Fibroblast of villous mesenchyme (primary cell): ENCODE results near the gene COLQ. TPM values are rescaled to one million over a fixed set of nuclear protein-coding genes. Genes with fewer than 3 reads are reported as not detected.

ENCODE experiments used
- DNase-seq: peaks from one replicate; pipeline ENCODE4 v3.0.0-alpha.2; 2010; ENCODE audit warnings: low read depth
- H3K4me3 ChIP-seq: 2 replicates; pipeline ENCODE4 v1.5.1; 2011; ENCODE audit warnings: low read depth, mild to moderate bottlenecking, low read length
- total RNA-seq: library from RNA; depleted of rRNA; stranded (reverse); fragments of >200 nt; gene quantifications from 2 replicates; pipeline ENCODE4 v1.2.3, GENCODE V29; 2012
- TF ChIP-seq, protein P1 (sequence below): IDR thresholded peaks from 2 replicates; pipeline ENCODE4 v1.5.1; 2012; ENCODE audit warnings: low read depth, mild to moderate bottlenecking, low read length; ENCODE audit not compliant: insufficient read depth

Gene COLQ
- total RNA-seq, 1 donor, result 0.43 TPM

DNA sequence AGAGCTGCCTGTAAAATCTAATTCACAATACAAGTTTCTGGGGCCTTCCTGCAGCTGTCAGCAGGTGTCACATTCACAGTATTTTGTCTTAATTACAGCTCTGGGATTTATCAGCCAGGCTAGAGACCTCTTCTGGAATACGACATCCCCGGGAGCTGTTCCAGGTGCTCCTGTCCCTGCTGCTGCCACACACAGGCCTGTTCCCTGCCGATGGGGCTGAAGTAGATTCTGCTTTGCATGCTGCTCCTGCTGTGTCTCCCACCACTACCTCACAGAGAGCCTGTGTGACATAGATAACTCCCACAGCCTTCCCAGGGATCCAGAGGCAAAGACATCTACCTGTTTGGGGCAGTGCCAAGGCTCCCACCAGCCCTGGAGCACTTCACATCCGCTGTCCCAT is 20.4 kb downstream of the COLQ start:
- TF ChIP-seq, protein P1, sequence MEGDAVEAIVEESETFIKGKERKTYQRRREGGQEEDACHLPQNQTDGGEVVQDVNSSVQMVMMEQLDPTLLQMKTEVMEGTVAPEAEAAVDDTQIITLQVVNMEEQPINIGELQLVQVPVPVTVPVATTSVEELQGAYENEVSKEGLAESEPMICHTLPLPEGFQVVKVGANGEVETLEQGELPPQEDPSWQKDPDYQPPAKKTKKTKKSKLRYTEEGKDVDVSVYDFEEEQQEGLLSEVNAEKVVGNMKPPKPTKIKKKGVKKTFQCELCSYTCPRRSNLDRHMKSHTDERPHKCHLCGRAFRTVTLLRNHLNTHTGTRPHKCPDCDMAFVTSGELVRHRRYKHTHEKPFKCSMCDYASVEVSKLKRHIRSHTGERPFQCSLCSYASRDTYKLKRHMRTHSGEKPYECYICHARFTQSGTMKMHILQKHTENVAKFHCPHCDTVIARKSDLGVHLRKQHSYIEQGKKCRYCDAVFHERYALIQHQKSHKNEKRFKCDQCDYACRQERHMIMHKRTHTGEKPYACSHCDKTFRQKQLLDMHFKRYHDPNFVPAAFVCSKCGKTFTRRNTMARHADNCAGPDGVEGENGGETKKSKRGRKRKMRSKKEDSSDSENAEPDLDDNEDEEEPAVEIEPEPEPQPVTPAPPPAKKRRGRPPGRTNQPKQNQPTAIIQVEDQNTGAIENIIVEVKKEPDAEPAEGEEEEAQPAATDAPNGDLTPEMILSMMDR, result no peak
- no peak overlapping the region for H3K4me3 ChIP-seq
- no peak for DNase-seq

DNA sequence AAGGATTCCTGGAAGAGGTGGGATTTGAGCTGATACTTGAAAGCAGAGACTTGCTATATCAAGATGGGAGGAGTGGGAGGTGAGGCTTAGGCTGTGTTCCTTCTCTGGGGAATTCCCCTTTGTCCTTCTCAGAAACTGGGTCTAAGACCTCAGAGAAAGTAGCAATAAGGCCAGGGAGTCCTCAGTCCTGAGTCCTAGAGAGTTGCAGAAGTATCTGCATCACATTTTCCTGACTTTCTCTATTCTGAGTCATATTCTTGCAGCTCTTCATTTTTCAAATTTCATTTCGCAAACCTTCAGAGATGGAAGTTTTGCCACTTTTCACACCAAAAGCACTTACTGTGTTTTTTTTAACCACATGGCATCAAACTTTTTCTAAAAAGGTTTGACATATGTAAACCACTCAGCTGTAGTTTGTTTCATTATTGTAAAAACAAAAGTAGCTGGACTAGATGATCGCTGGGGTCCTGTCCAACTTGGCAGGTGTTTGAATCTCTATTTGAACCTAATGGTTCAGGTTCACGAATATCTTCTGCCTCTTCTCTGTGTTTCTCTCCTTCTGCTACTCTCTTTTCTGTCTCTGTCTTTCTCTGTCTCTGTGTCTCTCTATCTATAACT is 21.3 kb downstream of the COLQ start:
- H3K4me3 ChIP-seq, result no peak overlapping the region
- TF ChIP-seq, protein P1, result no peak
- no peak for DNase-seq

DNA sequence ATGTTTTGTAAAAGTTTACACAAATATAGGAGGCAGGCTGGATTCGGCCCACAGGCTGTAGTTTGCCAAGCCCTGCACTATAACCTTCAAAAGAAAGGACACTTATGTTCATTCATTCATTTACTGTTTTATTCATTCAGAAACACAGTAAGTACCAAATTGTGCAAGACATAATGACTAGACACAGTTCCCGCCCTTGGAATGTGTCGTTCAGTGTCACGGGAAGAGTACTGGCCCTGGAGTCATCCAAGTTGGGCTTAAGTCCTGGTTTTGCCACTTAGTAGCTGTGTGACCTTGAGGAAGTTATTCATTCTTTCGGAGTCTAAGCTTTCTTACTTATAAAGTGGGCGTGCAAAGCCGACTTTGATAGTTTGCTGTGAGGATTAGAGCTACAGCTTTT is 22.0 kb downstream of the COLQ start:
- TF ChIP-seq, protein P1, result no peak
- DNase-seq, result peak; percentile 7
- H3K4me3 ChIP-seq, result no peak overlapping the region

DNA sequence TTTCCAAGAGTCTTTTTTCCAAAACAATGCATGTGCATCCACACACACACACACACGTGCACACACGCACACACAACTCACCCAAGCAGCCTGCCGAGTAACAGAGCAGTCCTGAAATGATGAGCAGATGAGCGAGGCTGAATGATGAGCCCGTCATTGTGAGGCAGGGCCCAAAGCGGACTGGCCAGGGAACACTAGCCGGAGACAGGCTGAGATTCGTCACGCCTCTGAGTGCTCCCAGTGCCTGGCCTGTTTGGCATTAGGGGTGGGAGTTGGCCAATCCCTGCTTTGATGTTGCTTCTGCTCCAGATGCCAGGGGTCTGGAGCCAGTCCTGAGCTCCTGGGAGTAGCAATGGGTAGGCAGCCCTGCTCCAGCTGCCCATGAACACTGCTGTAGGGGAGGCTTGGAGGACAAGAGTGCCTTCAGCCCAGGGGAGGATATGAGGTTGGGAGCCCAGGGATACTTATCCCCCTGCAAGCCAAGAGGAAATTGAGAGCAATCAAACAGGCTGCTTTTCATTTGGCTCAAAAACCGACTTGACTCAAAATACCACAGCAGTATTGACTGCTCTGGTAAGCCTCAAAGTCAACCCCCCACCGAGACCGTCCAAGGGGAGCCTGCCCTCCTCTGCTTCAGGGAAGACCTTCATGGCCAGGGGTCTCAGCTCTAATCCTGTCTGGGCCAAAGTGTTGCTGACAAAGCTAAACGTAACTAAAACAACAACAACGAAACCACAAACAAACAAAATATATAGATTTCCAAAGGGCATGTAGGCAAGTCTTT is 22.9 kb downstream of the COLQ start:
- DNase-seq, result no peak
- H3K4me3 ChIP-seq, result no peak overlapping the region
- TF ChIP-seq, protein P1, result no peak

DNA sequence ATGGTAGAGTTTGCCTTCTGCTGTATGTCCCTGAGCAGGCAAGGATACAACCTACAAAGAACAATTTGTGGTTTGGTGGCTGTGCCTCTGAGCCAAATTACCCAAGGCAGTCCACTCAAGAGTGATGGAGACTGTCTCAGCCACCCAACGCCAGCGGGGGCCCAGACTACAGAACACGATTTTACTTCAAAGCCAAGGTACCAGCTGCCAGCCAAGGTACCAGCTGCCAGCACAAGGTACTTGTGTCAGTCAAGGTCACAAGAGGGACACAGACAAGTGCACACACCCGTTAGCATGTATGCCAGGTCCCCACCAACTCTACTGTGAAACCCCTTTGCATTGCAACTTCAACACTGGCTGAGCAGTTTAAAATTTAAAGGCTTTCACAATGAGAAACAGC is 23.5 kb downstream of the COLQ start:
- no peak overlapping the region for H3K4me3 ChIP-seq
- TF ChIP-seq, protein P1, result no peak

DNA sequence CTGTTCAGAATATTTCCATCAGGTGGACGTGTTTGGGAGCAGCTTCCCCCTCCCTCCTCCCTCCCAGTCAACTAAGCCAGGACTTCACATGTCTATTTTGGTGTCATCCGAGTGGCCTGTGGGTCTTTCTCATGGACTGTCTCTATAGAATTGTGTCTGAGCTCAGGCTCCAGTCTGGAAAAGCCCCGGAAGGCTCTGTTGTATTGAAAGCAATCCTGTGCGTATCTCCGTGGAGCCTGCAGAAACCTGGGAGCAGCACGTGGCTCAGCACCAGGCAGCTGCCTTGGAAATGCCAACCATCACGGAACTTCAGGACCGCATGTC is 25.2 kb downstream of the COLQ start:
- TF ChIP-seq, protein P1, result no peak
- H3K4me3 ChIP-seq, result no peak overlapping the region
- DNase-seq, result no peak

More for the DNA sequence above, 23.5 kb downstream of the COLQ start:
- no peak for DNase-seq
